ENCODE measurements around the gene DDAH2.
A peak's percentile ranks its signal among the peaks of the same experiment; 100 is the strongest.

Gene DDAH2

DNA sequence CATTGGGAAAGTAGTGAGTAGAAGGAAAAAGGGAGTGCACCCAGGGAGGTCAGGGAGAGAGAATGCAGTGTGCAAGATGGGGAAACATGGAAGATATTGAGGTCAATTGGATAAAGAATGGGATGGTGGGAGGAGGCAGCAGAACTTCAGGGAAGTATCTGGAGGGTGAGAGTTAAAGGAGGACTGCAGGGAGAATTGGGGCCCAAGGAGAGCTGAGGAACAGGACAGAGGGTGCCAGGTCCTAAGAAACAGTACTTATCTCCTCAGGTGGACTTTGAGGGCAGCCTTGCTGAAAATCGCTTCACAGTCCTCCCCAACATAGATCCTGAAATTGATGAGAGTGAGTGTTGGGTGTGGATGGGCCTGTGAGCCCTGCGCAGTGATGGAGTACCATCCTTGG is 29.2 kb upstream of the DDAH2 start:
- no peak for DNase-seq

DNA sequence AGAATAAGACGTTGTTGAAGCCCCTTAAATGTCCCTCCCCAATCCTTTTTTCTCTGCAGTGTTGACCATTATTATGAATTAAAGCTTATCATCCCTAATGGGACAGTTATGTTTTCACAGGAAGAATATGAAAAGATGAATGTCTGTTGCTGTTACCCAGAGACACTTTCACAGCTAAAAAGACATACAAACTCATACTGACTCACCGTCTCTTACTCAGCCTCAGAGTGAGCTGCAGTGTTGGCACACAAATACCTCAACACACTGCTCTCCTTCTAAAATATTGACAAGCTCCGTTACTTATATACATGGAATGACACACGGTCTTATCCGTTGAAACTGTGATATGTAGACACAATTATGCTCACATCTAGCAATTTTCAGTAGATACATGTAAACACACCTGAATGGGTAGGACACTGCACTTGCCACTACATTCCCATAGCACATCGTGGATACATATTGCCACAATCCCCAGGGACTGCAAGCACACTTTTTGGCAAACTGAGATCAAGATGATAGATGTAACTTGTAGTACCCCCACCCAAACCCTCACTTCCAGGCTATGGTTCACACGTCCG is 23.7 kb upstream of the DDAH2 start:
- DNase-seq = no peak

DNA sequence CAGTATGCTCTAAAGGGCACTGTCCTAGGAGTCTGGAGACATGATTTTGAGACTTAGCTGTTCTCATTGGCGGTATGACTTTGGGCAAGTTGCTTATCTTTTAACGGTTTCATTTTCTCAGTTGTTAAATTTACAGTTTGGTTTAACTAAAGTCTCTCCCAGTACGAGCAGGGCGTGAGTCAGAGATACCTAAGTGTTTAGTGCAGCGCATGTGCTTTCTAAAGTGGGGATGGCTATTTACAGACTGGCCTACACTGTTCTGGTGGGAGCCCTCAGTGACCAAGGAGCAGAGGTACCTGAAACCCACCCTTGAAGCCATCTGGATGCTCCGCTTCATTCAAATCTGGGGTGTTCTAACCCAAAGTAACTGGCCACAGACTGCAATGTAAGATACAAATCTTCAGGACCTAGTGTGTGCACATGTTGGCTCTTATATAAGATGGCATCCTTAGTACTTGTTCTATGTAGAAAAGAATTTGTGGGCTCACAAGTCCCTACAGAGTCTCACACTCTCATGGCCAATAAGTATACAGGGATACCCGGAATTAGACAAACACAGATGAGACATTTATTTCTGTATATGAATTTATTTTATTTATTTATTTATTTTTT is 21.4 kb upstream of the DDAH2 start:
- no peak for DNase-seq

DNA sequence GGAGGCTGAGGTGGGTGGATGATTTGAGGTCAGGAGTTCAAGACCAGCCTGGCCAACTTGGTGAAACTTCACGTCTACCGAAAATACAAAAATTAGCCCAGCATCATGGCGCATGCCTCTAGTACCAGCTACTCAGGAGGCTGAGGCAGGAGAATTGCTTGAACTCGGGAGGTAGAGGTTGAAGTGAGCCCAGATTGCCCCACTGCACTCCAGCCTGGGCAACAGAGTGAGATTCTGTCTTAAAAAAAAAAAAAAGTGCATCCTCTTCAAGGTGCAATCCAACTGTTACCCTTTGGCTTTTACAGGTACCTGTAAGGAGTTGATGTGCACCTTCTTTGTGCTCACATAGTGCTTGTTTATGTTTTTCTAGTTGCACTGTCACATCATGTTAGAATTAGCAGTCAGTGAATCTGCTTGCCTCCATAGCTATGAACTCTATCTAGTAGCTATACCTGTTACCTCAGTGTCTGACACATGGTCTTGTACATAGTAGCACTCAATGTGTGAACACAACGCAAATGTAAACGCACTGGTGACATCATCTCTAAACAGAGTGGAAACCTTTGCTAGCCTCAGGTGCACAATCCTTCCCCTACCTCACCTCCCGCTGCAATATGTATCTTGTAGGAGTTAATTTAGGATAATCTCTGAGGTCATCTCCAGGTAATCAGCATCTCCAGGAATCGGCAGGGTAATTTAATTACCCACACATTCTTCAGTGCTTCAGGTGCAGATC is 20.4 kb upstream of the DDAH2 start:
- no peak for DNase-seq

DNA sequence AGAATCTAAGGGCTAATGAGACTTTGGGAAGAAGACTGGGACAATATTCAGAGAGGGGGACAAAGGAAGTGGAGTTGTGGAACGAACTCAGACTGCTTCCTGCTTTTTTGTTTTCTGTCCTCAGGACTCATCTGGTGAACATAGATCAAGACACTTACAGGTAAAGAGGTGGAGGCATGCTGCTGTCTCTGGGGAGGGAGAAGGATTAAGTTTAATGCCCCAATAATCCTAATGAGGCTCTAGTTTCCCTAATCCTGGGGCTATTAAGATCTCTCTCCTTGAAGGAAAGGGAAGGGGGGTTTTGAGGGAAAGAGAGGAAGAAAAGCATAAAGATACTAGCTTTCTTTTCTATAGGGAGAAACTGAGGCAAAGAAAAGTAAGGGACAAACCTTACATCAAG is 15.3 kb upstream of the DDAH2 start:
- DNase-seq = no peak

DNA sequence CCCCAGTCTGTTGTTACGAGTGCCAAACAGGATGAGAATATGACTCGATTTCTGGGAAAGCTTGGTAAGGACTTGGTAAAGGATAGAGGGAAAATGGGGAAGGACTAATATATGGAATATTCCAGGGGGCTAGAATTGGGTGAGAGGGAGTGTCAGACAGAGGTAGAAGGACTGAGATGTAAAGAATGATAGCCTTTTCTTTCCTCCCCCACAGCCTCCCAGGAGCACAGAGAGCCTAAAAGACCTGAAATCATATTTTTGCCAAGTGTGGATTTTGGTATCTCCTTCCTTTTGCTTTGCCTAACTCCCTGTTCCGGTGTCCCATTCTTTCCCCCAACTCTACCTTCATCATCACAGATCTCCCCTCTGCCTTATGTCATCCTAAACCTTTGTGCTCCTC is 13.8 kb upstream of the DDAH2 start:
- no peak for DNase-seq

DNA sequence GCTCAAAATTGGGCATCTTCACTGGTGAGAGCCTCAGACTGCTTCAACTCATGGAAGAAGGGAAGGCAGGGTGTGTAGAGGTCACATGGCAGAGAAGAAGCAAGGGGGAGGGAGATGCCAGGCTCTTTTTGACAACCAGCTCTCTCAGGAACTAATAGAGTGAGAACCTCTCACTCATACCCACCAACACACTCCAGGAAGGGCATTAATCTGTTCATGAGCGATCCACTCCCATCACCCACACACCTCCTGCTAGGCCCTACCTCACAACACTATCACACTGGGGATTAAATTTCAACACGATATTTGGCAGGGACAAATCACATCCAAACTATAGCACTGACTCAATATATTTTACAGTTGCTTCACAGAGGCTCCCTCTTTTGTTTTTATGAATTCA is 12.7 kb upstream of the DDAH2 start:
- DNase-seq = no peak

DNA sequence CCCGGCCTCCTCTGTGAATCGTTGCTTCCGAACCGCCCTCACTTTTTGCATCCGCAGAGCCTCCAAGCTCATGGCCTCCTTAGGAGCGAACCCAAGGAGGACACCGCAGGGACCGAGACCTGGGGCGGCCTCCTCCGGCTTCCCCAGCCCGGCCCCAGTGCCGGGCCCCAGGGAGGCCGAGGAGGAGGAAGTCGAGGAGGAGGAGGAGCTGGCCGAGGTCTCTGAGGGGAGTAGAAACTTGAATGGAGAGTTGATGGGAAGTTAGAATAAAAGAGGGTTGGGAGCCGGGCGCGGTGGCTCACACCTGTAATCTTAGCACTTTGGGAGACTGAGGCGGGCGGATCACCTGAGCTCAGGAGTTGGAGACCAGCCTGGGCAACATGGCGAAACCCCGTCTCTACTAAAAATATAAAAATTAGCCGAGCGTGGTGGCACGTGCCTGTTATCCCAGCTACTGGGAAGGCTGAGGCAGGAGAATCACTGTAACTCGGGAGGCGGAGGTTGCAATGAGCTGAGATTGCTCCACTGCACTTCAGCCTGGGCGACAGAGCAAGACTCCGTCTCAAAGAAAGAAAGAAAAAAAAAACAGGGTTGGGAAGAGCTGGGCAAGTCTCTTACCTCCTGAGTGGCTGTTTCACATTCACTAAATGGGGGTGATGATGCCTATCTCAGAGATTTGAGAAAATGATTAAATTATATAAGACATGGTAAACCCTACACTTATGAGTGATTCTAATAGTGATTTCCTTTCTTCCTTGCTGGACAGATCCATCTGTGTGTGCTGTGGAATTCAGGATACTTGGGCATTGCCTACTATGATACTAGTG is 11.5 kb upstream of the DDAH2 start:
- no peak for DNase-seq

DNA sequence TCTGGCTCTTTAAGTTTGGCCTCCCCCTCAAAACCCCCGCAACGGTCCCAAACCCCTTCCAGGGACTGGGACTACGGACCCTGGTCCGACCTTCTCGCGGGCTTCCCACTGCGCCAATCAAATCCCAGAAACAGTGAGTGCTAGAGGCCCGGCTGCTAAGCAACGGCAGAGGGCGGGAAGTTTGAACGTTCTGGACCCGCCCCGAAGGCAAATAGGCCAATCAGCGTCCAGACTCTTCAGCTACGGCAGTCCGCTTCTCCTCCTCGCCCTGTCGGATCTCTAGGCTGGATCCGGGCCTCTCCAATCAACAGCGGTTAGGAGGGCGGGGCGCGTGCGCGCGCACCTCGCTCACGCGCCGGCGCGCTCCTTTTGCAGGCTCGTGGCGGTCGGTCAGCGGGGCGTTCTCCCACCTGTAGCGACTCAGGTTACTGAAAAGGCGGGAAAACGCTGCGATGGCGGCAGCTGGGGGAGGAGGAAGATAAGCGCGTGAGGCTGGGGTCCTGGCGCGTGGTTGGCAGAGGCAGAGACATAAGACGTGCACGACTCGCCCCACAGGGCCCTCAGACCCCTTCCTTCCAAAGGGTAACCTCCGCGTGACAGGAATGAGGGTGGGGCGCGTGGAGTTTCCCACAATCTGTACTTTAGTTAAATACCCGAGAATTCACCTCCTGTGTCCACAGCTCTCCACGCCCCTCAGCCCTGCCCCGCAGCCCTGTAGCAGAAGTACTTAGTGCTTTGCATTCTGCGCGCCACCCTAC is 10.7 kb upstream of the DDAH2 start, which contains the start of gene MSH5:
MSH5 (plus strand) TSS at position 367 of the 758 bp plus-strand sequence. CDS start 462 bp downstream, outside the sequence.
- DNase-seq = peak; percentile 98

DNA sequence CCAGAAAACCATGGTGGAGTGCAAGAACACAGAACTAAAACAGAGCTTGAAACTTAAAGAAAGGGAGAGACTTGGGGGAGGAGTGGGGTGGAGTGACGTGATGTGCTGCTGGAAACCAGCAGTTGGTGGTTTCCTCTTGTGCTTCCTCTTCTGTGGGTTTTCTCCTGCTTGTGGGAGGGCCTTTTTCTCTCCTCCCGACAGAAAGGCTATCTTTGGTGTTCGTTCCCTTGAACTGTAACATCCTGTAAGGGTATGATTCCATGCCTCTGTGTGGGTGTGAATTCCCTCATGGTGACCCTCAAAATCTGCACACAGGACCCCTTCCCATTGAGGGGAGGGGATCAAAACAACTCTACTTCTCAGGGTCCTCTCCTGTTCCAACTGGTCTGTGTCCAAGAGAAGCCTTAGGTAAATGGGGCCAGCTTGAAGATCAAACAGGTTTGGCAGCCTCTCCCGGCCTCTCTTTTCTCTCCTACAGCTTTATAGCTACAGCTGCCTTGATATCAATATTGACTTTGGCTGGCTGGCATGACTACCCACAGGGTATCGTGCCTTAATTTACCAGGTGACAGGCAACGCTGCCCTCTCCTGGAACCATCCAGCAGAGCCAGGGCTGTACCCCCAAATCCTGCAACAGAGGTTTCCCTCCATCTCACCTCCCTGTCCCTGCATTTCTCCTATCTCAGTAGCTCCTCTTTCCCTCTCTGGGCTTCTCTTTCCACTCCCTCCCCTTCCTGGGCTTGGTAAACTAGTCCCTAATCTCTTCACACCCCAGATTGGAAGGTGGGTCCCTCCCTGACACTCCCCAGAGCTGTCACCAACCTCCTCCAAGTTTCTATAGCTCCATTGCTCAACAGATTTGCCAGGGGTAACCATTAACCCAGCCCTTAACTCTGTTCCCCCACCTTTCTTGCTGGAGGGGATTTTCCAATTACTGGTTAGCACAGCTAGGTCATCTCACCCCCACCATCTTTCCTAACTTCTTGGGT is 9.2 kb upstream of the DDAH2 start:
- DNase-seq = peak; percentile 68

DNA sequence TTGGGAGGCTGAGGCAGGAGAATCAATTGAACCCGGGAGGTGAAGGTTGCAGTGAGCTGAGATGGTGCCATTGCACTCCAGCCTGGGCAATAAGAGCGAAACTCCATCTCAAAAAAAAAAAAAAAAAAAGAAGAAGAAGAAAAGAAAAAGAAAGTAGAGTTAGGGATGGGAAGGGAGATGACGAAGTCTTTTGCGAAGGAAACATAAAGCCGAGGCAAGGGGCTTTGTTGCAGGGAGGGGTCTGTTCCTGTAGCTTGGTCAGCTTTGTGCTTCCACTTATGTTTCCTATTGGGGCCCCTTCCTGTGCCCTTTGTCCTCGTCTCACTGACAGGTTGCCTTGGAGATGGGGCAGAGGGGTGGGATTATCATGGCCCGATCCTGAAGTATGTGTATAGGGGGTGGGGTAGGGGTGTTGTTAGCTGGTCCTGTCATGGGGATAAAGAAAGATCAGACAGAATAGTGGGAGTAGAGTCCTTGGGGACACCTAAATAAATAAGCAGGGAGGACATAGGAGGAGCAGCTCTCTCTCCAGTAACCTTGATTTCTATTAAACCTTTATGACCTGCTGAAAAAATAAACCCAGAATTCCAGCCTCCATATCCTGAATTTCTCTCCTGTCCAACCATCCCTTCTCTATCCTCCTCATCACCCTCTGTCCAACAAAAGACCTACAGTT is 8.4 kb upstream of the DDAH2 start:
- DNase-seq = no peak

DNA sequence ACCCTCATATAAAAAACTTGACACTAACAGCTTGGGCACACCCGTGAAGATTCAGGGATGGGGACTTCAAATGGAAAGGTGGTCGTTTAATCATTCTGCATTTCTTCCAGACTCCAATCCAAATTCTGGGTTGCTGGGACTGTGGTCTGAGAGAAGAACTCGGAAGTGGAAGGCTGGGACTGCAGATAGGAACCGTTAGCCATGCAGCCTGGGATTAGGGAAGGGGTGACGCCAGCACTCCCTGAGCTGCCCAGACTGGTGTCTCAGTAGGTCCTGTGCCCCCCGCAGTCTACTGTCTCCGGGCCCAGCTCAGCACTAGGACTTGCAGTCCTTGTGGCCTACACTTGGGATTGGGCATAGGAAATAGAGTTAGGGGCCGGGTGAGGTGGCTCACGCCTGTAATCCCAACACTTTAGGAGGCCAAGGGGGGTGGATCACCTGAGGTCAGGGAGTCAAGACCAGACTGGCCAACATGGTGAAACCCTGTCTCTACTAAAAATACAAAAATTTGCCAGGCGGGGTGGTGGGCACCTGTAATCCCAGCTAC is 7.7 kb upstream of the DDAH2 start:
- DNase-seq = no peak

DNA sequence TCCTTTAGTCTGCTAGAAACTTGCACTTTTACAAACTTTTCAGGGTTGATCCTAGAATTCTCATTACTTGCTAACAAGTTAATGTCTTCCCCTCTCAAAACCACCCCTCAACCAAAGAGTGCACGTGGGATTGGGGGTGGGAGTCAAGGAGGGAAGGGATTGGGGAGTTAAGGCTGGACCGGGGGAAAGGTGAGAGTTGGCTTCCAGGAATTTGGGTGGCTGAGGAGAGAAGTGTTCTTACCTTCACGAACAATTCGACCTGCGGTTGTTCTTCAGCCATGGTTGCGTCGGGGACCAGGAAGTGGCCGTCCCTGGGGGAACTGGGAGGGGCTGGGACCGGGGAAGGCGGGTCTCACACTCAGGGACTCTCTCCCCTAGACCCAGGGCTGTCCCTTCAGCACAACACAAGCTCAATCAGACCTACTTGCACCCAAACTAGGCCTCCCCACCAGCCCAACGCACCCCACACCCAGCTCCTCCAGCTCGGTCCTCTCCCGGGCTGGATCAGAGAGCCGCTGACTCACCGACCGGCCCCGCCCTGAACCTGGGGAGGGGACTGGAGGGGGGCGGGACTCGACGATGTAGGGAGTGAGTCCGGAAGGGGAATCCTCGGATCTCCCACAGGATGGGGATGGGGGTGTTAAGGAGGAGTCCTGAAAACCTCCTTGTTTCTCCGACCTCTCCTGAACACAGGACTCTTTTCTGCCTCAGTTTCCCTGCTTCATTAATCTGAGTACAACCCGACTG is 7.1 kb upstream of the DDAH2 start, which contains the start of gene CLIC1:
CLIC1 (minus strand) TSS at position 510 of the 747 bp plus-strand sequence; CDS start at position 280, 230 bp downstream.
- peak; percentile 88 for DNase-seq

DNA sequence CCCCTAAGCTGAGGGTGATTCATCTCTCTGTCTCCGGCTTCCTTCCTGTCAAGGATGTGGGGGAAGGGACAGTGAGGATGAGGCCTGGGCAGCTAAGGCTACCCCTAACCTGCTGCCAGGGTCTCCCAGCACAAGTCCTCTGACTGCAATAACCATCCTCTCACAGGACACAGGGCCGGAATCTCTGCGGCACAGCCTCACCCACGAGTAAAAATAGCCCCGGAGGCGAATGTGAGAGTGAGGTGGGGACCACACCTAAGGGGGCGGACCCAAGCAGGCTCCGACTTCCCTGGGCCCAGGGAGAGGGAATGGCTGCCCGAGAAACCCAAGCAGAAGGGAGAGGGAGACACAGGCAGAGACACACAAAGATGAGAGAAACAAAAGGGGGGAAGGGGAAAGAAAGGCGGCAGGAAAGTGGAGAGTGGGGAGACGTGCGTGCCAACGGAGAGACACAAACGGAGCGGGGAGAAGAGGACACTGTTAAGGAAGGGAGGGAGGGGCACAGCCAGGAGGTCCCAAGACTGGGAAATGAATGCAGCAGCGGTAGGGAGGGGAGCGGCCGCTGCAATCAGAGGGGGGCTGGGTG is 5.8 kb upstream of the DDAH2 start:
- DNase-seq = peak; percentile 57

DNA sequence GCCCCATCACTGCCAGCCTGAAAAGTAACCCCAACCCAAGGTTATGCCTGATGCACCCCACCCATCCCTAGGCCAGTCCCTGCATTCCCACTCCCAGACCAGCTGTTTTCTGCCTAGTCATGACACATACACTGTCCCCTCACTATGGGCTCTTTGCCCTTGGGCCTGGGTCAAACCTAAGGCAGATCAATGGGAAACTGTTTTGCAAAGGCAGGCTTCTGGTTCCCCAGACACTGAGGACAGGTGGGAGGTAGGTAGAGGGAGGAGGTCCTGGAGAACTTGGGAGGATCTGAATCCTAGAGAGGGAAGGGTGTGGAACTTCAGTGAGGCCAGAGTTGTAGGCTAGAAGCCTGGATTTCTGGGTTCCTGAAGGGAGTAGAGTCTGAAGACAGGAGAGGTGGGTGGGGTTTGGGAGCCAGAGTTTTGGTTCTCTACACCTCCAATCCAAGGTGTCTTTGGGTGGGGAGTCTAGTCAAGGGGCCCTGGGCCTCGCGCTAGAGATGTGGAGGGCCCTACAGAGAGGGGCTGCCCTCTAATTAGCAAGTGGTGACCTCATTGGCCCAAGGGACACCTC is 5.2 kb upstream of the DDAH2 start:
- no peak for DNase-seq

DNA sequence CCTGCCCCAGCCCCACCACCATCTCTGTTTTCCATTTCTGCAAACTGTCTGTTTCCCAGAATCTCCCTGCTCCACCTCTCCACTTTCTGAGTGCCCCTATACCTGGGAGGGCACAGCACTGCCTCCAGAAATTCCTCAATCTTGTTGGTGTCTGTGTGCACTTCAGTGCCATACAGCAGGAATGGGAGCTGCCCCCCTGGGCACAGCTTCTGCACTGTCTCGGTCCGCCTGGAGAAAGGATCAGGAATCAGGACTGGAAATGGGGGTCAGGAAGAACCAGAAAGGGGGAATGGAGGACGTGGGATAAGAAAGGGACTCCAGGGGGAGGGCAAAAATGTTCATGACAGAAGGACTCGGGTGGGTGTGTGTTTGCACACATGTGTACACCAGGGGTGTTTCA is 4.6 kb upstream of the DDAH2 start:
- DNase-seq = no peak

DNA sequence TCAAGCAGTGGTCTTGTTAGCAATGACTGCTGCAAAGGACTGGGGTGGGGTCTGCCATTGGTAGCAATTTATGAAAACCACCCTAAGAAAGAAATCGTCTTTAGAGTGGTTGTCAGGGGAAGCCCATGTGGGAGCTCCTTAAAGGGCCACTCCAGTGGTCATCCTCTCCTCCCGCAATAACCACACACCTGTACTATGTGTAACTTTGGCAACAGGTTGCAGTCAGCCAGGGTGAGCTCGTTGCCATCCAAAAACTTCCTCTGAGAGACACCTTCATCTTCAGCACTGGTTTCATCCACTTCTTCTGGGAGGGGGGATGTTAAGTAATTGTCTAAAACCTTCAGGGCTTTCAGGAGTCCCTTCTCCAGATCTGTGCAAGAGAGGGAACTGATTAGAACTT is 2.9 kb upstream of the DDAH2 start:
- DNase-seq = no peak

DNA sequence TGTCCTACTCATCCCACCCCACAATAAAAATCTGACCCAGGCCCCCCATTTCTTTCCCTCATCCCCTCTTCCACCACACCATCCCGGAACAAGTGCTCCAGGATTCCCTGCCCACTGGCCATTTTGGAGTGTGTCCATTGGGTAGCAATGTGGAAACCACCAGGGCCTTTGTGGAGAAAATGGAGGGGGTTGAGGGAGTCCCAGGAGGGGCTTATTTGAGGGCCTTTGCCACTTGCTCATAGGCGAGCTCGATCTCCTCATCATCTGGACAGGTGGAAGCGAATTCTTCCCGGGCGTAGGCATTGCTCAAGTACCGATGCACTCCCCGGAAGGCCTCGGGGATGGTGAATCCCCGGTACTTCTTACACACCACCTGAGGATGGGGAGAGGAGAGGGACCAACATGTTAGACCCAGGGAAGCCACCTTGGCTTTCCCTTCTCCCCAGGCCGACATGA is 1.6 kb upstream of the DDAH2 start:
- no peak for DNase-seq
